Measurements from ENCODE around the gene MN1.

MN1 gene

GRCh38 chr22:27794226-27794625 is 7.3 kb downstream of the MN1 start:
- Histone ChIP-seq H3K27ac (ENCODE audit: insufficient read depth, low read depth, low read length, poor library complexity, severe bottlenecking) (no peak overlapping the region), H3K9me3 (ENCODE audit: control insufficient read depth, low read length) (no peaks in the 10 kb centered on the region), H3K36me3 (ENCODE audit: control insufficient read depth, insufficient read depth, low read length) (peaks cover 6% of the 10 kb centered on the region), H3K4me3 (ENCODE audit: insufficient read depth, low read depth, low read length) (peak overlapping the region; percentile 17), H3K4me1 (ENCODE audit: control insufficient read depth, insufficient read depth, low read length) (peaks cover 80% of the 10 kb centered on the region), H3K27me3 (ENCODE audit: control insufficient read depth, insufficient read depth, low read length, poor library complexity, severe bottlenecking) (peaks cover 20% of the 10 kb centered on the region)
- WGBS, 2 experiments, result 11 to 14% methylated on average over 5 of the region's 5 CpGs

GRCh38 chr22:27793576-27793975 is 8.0 kb downstream of the MN1 start:
- Histone ChIP-seq H3K4me3 (ENCODE audit: insufficient read depth, low read depth, low read length) (peak overlapping the region; percentile 17), H3K27ac (ENCODE audit: insufficient read depth, low read depth, low read length, poor library complexity, severe bottlenecking) (no peak overlapping the region), H3K36me3 (ENCODE audit: control insufficient read depth, insufficient read depth, low read length) (peaks cover 6% of the 10 kb centered on the region), H3K27me3 (ENCODE audit: control insufficient read depth, insufficient read depth, low read length, poor library complexity, severe bottlenecking) (peaks cover 14% of the 10 kb centered on the region), H3K9me3 (ENCODE audit: control insufficient read depth, low read length) (no peaks in the 10 kb centered on the region), H3K4me1 (ENCODE audit: control insufficient read depth, insufficient read depth, low read length) (peaks cover 80% of the 10 kb centered on the region)
- 91% methylated on average over 12 of the region's 12 CpGs for WGBS, 2 experiments

- no peaks in the 10 kb centered on the region for H3K9me3 ChIP-seq (ENCODE audit: control insufficient read depth, low read length)
- peaks cover 79% of the 10 kb centered on the region for H3K4me1 ChIP-seq (ENCODE audit: control insufficient read depth, insufficient read depth, low read length)
- peak overlapping the region; percentile 14 for H3K4me3 ChIP-seq (ENCODE audit: insufficient read depth, low read depth, low read length)
- peaks cover 4% of the 10 kb centered on the region for H3K27me3 ChIP-seq (ENCODE audit: control insufficient read depth, insufficient read depth, low read length, poor library complexity, severe bottlenecking)
- H3K36me3 ChIP-seq (ENCODE audit: control insufficient read depth, insufficient read depth, low read length), result peaks cover 6% of the 10 kb centered on the region
- no peak overlapping the region for H3K27ac ChIP-seq (ENCODE audit: insufficient read depth, low read depth, low read length, poor library complexity, severe bottlenecking)
- 66 to 70% methylated on average over 7 to 8 of the region's 8 CpGs for WGBS, 2 experiments
These were observed 8.9 kb downstream of the MN1 start for GRCh38 chr22:27792452-27793161.

DNA sequence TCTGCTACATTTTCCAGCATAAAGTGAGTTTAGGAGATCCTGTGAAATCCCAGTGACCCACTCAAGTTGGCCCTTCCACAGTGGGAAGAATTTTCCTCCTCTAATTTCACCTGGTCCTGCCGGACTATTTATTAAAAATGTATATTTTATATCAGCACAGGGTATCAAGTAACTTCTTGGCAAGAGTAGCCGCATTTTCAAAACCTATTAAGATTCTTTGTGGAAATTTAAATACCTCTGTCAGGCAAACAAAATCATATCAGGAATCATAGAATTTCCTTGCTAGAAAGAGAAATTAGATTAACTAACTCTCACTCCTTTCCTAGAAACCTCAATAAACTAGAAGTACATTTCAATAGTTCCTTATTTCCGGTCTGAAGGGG is 9.7 kb downstream of the MN1 start:
- Histone ChIP-seq H3K27me3 (ENCODE audit: control insufficient read depth, insufficient read depth, low read length, poor library complexity, severe bottlenecking) (no peaks in the 10 kb centered on the region), H3K36me3 (ENCODE audit: control insufficient read depth, insufficient read depth, low read length) (peaks cover 6% of the 10 kb centered on the region), H3K4me3 (ENCODE audit: insufficient read depth, low read depth, low read length) (no peak overlapping the region), H3K27ac (ENCODE audit: insufficient read depth, low read depth, low read length, poor library complexity, severe bottlenecking) (no peak overlapping the region), H3K9me3 (ENCODE audit: control insufficient read depth, low read length) (no peaks in the 10 kb centered on the region), H3K4me1 (ENCODE audit: control insufficient read depth, insufficient read depth, low read length) (peaks cover 77% of the 10 kb centered on the region)
- 100% methylated on average over 1 of the region's 3 CpGs; no CpG with 5 or more reads in 1 of the 2 experiments for WGBS, 2 experiments

GRCh38 chr22:27791159-27791858 is 10.2 kb downstream of the MN1 start:
- no peaks in the 10 kb centered on the region for H3K27me3 ChIP-seq (ENCODE audit: control insufficient read depth, insufficient read depth, low read length, poor library complexity, severe bottlenecking)
- H3K9me3 ChIP-seq (ENCODE audit: control insufficient read depth, low read length), result no peaks in the 10 kb centered on the region
- no peak overlapping the region for H3K4me3 ChIP-seq (ENCODE audit: insufficient read depth, low read depth, low read length)
- peaks cover 77% of the 10 kb centered on the region for H3K4me1 ChIP-seq (ENCODE audit: control insufficient read depth, insufficient read depth, low read length)
- 65 to 66% methylated on average over 14 to 17 of the region's 17 CpGs for WGBS, 2 experiments
- no peak overlapping the region for H3K27ac ChIP-seq (ENCODE audit: insufficient read depth, low read depth, low read length, poor library complexity, severe bottlenecking)
- peaks cover 6% of the 10 kb centered on the region for H3K36me3 ChIP-seq (ENCODE audit: control insufficient read depth, insufficient read depth, low read length)

- Histone ChIP-seq H3K27me3 (ENCODE audit: control insufficient read depth, insufficient read depth, low read length, poor library complexity, severe bottlenecking) (no peaks in the 10 kb centered on the region), H3K4me1 (ENCODE audit: control insufficient read depth, insufficient read depth, low read length) (peaks cover 80% of the 10 kb centered on the region), H3K27ac (ENCODE audit: insufficient read depth, low read depth, low read length, poor library complexity, severe bottlenecking) (peak overlapping the region; percentile 70), H3K4me3 (ENCODE audit: insufficient read depth, low read depth, low read length) (no peak overlapping the region), H3K36me3 (ENCODE audit: control insufficient read depth, insufficient read depth, low read length) (peaks cover 6% of the 10 kb centered on the region), H3K9me3 (ENCODE audit: control insufficient read depth, low read length) (no peaks in the 10 kb centered on the region)
- 37 to 40% methylated on average over 25 of the region's 25 CpGs for WGBS, 2 experiments
These were observed 11.0 kb downstream of the MN1 start for GRCh38 chr22:27790376-27791158.

DNA sequence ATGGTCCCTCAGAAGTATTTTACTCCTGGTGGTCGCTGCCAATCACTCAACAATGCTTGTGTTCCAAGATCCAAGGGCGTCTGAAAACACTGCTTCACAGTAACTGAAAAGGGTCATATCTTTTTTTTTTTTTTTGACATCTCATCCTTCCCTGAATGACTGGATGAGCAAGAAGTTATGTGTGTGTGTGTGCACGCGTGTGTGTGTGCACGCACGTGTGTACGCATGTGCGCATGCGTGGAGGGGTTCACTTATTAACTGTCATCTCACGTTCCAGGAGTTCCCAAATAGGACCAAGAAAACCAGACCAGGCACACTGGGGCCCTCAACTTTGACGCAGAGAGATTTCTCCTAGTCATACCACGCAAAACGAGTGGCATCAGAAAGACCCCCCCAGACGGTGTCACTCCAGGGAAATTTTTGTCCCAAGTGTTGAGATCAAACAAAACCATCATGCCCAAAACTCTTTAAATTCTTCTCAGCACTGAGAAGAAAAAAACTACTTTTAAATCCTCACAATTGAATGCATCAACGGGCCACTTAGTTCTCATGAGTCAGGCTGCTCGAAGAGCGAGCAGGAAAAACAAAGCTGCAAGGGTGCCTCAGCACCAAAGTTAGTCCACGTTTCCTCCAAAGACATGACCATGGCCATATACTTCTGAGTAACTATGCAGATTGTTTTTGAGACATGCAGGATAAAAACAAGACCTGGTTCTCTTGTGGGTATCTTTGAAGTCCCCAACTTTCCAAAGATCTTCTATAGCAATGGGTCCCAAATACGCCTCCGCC is 12.9 kb downstream of the MN1 start:
- WGBS, 2 experiments, result 90 to 92% methylated on average over 20 of the region's 20 CpGs
- peaks cover 89% of the 10 kb centered on the region for H3K4me1 ChIP-seq (ENCODE audit: control insufficient read depth, insufficient read depth, low read length)
- H3K27me3 ChIP-seq (ENCODE audit: control insufficient read depth, insufficient read depth, low read length, poor library complexity, severe bottlenecking), result no peaks in the 10 kb centered on the region
- peaks cover 6% of the 10 kb centered on the region for H3K36me3 ChIP-seq (ENCODE audit: control insufficient read depth, insufficient read depth, low read length)
- no peak overlapping the region for H3K4me3 ChIP-seq (ENCODE audit: insufficient read depth, low read depth, low read length)
- H3K9me3 ChIP-seq (ENCODE audit: control insufficient read depth, low read length), result no peaks in the 10 kb centered on the region
- no peak overlapping the region for H3K27ac ChIP-seq (ENCODE audit: insufficient read depth, low read depth, low read length, poor library complexity, severe bottlenecking)

DNA sequence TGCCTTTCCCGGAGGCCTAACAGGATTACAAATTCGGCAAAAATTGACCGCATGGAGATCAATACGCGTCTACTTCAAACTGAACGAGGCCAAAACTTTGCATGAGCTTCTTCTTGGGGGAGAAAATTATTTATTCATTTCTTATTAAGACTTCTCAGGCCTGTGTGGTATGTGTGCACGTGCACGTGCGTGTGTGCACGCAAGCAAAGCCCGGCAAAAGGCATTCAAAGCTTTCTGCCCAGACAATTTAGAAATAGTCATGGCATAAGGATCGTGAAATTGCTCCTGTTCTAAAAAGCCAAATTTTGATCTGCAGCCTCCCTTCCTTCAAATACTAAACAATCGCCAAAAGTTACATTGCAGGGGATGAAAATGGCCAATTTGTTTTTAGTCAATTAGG is 14.6 kb downstream of the MN1 start:
- H3K36me3 ChIP-seq (ENCODE audit: control insufficient read depth, insufficient read depth, low read length), result no peaks in the 10 kb centered on the region
- H3K4me3 ChIP-seq (ENCODE audit: insufficient read depth, low read depth, low read length), result no peak overlapping the region
- no peak overlapping the region for H3K27ac ChIP-seq (ENCODE audit: insufficient read depth, low read depth, low read length, poor library complexity, severe bottlenecking)
- H3K4me1 ChIP-seq (ENCODE audit: control insufficient read depth, insufficient read depth, low read length), result peaks cover 75% of the 10 kb centered on the region
- H3K9me3 ChIP-seq (ENCODE audit: control insufficient read depth, low read length), result no peaks in the 10 kb centered on the region
- WGBS, 2 experiments, result 94 to 97% methylated on average over 13 of the region's 13 CpGs
- no peaks in the 10 kb centered on the region for H3K27me3 ChIP-seq (ENCODE audit: control insufficient read depth, insufficient read depth, low read length, poor library complexity, severe bottlenecking)

- peaks cover 5% of the 10 kb centered on the region for H3K36me3 ChIP-seq (ENCODE audit: control insufficient read depth, insufficient read depth, low read length)
- no peaks in the 10 kb centered on the region for H3K27me3 ChIP-seq (ENCODE audit: control insufficient read depth, insufficient read depth, low read length, poor library complexity, severe bottlenecking)
- no peak overlapping the region for H3K27ac ChIP-seq (ENCODE audit: insufficient read depth, low read depth, low read length, poor library complexity, severe bottlenecking)
- no peak overlapping the region for H3K4me3 ChIP-seq (ENCODE audit: insufficient read depth, low read depth, low read length)
- H3K9me3 ChIP-seq (ENCODE audit: control insufficient read depth, low read length), result no peaks in the 10 kb centered on the region
- WGBS, 2 experiments, result 78 to 80% methylated on average over 13 to 14 of the region's 14 CpGs
- H3K4me1 ChIP-seq (ENCODE audit: control insufficient read depth, insufficient read depth, low read length), result peaks cover 69% of the 10 kb centered on the region
These were observed 15.1 kb downstream of the MN1 start for GRCh38 chr22:27786291-27786932.

All from ectodermal cell (in vitro differentiated cells).